H1 (cell line): ENCODE data around the gene PPP2R2C. TPM values are rescaled to one million over a fixed set of nuclear protein-coding genes. Genes with fewer than 3 reads are reported as not detected.

Experiments used
- CTCF ChIA-PET: fragments of 300-600 bp; sonication (Branson Sonifier 250); formaldehyde crosslinking; loops from one replicate; lab custom pipeline; 2021; ENCODE audit not compliant: partially characterized antibody; lab: Charles Lee
- POLR2A ChIA-PET: fragments of 300-600 bp; sonication (Branson Sonifier 250); formaldehyde crosslinking; loops from one replicate; lab custom pipeline; 2021; ENCODE audit warnings: inconsistent platforms; ENCODE audit not compliant: partially characterized antibody; lab: Charles Lee
- DNase-seq, 2 experiments: peaks; one replicate each; pipeline versions ENCODE4 v3.0.0 to v3.0.0-alpha.2; 2010 to 2022; ENCODE audit warnings: low spot score in 2 of 2, low read depth in 1 of 2, mixed read lengths in 1 of 2
- FAIRE-seq: peaks from 2 replicates; lab custom pipeline; 2011; peaks lifted over from hg19 to GRCh38; lab: Jason Lieb, UNC
- H2AFZ ChIP-seq: 2 replicates; pipeline ENCODE4 v1.8.1; 2012; ENCODE audit warnings: low read length, inconsistent platforms
- H2AK5ac ChIP-seq: 2 replicates; pipeline ENCODE4 v1.6.1; 2013; ENCODE audit warnings: low read depth, low read length
- H2BK120ac ChIP-seq: replicated peaks from 2 replicates; pipeline ENCODE3; 2013; ENCODE audit warnings: low read depth, low read length, inconsistent platforms
- H2BK12ac ChIP-seq: 2 replicates; pipeline ENCODE4 v1.6.1; 2013; ENCODE audit warnings: low read depth, low read length
- H2BK15ac ChIP-seq: 2 replicates; pipeline ENCODE4 v1.6.1; 2013; ENCODE audit warnings: low read length
- H2BK20ac ChIP-seq: 2 replicates; pipeline ENCODE4 v1.6.1; 2013; ENCODE audit warnings: low read length
- H2BK5ac ChIP-seq: 2 replicates; pipeline ENCODE4 v1.6.1; 2013; ENCODE audit warnings: low read depth, low read length
- H3K14ac ChIP-seq: 2 replicates; pipeline ENCODE4 v1.6.1; 2013; ENCODE audit warnings: inconsistent platforms; ENCODE audit not compliant: insufficient read length
- H3K18ac ChIP-seq: 2 replicates; pipeline ENCODE4 v1.6.1; 2013; ENCODE audit warnings: low read length; ENCODE audit errors: extremely low read depth
- H3K23ac ChIP-seq: 2 replicates; pipeline ENCODE4 v1.6.1; 2013; ENCODE audit warnings: inconsistent platforms; ENCODE audit not compliant: insufficient read length
- H3K23me2 ChIP-seq: 2 replicates; pipeline ENCODE4 v1.6.1; 2013; ENCODE audit warnings: low read depth, low read length
- H3K27ac ChIP-seq: 2 replicates; pipeline ENCODE4 v1.6.1; 2011; ENCODE audit warnings: low read depth, low read length, inconsistent platforms
- H3K27me3 ChIP-seq, 4 experiments: replicated peaks in 1 of 4; 1 replicate in 1 of 4; 2 replicates in 3 of 4; pipeline versions ENCODE4 v1.6.1 to v1.8.1; 2011 to 2013; ENCODE audit warnings: low read length in 3 of 4, mild to moderate bottlenecking in 3 of 4, inconsistent platforms in 2 of 4, mixed read lengths in 2 of 4, moderate library complexity in 1 of 4; ENCODE audit not compliant: control insufficient read depth in 3 of 4, insufficient read depth in 3 of 4; ENCODE audit errors: extremely low read depth in 1 of 4
- H3K36me3 ChIP-seq, 4 experiments: 2 replicates each; pipeline versions ENCODE4 v1.6.1 to v1.8.1; 2011 to 2013; ENCODE audit warnings: mild to moderate bottlenecking in 4 of 4, low read length in 3 of 4, moderate library complexity in 2 of 4, control low read depth in 1 of 4, inconsistent platforms in 1 of 4; ENCODE audit not compliant: insufficient read depth in 4 of 4, control insufficient read depth in 2 of 4
- H3K4ac ChIP-seq: replicated peaks from 2 replicates; pipeline ENCODE3; 2013; ENCODE audit warnings: low read length, low read depth, mixed read lengths, inconsistent platforms; ENCODE audit not compliant: insufficient read length
- H3K4me1 ChIP-seq, 4 experiments: replicated peaks in 1 of 4; 1 replicate in 1 of 4; 2 replicates in 3 of 4; pipeline versions ENCODE4 v1.6.1 to v1.8.1; 2011 to 2013; ENCODE audit warnings: low read length in 3 of 4, inconsistent platforms in 2 of 4, mixed read lengths in 1 of 4; ENCODE audit not compliant: insufficient read depth in 4 of 4, control insufficient read depth in 3 of 4
- H3K4me2 ChIP-seq, 2 experiments: 2 replicates each; pipeline versions ENCODE4 v1.6.1 to v1.8.1; 2011 to 2013; ENCODE audit warnings: low read depth in 2 of 2, low read length in 2 of 2, control low read depth in 1 of 2, inconsistent platforms in 1 of 2, mild to moderate bottlenecking in 1 of 2; ENCODE audit not compliant: insufficient read depth in 1 of 2
- H3K4me3 ChIP-seq, 4 experiments: fragments of 200-600, 300-600 bp in 1 of 4; sonication (generic), shearing (Covaris generic), sonication (Bioruptor Twin) in 1 of 4; 2 replicates each; pipeline versions ENCODE4 v1.5.1 to v1.8.1; 2011 to 2016; ENCODE audit warnings: low read length in 4 of 4, low read depth in 3 of 4, control low read depth in 2 of 4, inconsistent platforms in 2 of 4, mild to moderate bottlenecking in 2 of 4, mixed read lengths in 1 of 4, moderate library complexity in 1 of 4; ENCODE audit not compliant: insufficient read depth in 2 of 4; ENCODE audit errors: extremely low read depth in 1 of 4
- H3K56ac ChIP-seq: replicated peaks from 2 replicates; pipeline ENCODE3; 2013; ENCODE audit warnings: low read depth, mild to moderate bottlenecking, mixed read lengths, low read length, inconsistent platforms; ENCODE audit not compliant: insufficient read length
- H3K79me1 ChIP-seq: 2 replicates; pipeline ENCODE4 v1.6.1; 2013; ENCODE audit warnings: low read depth, low read length, control low read depth
- H3K79me2 ChIP-seq, 2 experiments: 2 replicates each; pipeline versions ENCODE4 v1.6.1 to v1.8.1; 2012 to 2013; ENCODE audit warnings: low read length in 2 of 2, mild to moderate bottlenecking in 2 of 2, inconsistent platforms in 1 of 2; ENCODE audit not compliant: insufficient read depth in 2 of 2, control insufficient read depth in 1 of 2
- H3K9ac ChIP-seq, 4 experiments: replicated peaks in 1 of 4; 1 replicate in 1 of 4; 2 replicates in 3 of 4; pipeline versions ENCODE4 v1.6.1 to v1.8.1; 2011 to 2013; ENCODE audit warnings: low read depth in 3 of 4, low read length in 3 of 4, control low read depth in 2 of 4, mild to moderate bottlenecking in 2 of 4, moderate library complexity in 2 of 4, inconsistent platforms in 1 of 4; ENCODE audit errors: extremely low read depth in 1 of 4
- H3K9me3 ChIP-seq, 2 experiments: 2 replicates each; pipeline versions ENCODE4 v1.6.1 to v1.8.1; 2012 to 2013; ENCODE audit warnings: mild to moderate bottlenecking in 2 of 2, moderate library complexity in 2 of 2, control low read depth in 1 of 2, inconsistent platforms in 1 of 2, low read depth in 1 of 2, low read length in 1 of 2, mixed read lengths in 1 of 2; ENCODE audit not compliant: insufficient read depth in 2 of 2
- H4K20me1 ChIP-seq, 2 experiments: replicated peaks in 1 of 2; 2 replicates each; pipeline versions ENCODE3 to v1.8.1; 2011 to 2013; ENCODE audit warnings: inconsistent platforms in 2 of 2, low read length in 2 of 2, mild to moderate bottlenecking in 1 of 2; ENCODE audit not compliant: insufficient read depth in 2 of 2, control insufficient read depth in 1 of 2
- H4K5ac ChIP-seq: 2 replicates; pipeline ENCODE4 v1.6.1; 2013; ENCODE audit warnings: low read length, low read depth, mixed read lengths, inconsistent platforms; ENCODE audit not compliant: insufficient read length
- H4K8ac ChIP-seq: 2 replicates; pipeline ENCODE4 v1.8.0; 2013; ENCODE audit warnings: mild to moderate bottlenecking, moderate library complexity, low read length, inconsistent platforms; ENCODE audit not compliant: insufficient read depth; ENCODE audit errors: extremely low read depth
- H4K91ac ChIP-seq: replicated peaks from 2 replicates; pipeline ENCODE3; 2013; ENCODE audit warnings: low read length, mixed read lengths, inconsistent platforms; ENCODE audit not compliant: insufficient read length
- CHD1 ChIP-seq: IDR thresholded peaks from 2 replicates; pipeline ENCODE4 v1.6.1; 2012; ENCODE audit warnings: low read depth, low read length, improper control_type of control experiment
- WGBS, 2 experiments: shearing (Covaris generic) in 1 of 2; methylation state at CpG; one replicate each; pipeline versions ENCODE4 v1.1.6 to v1.1.7; 2013 to 2015; ENCODE audit warnings: low lambda C conversion rate in 2 of 2, mixed read lengths in 2 of 2, inconsistent platforms in 1 of 2, low coverage in 1 of 2, missing lambda C conversion rate in 1 of 2; ENCODE audit not compliant: insufficient replicate concordance in 2 of 2, insufficient coverage in 1 of 2, insufficient read length in 1 of 2; ENCODE audit errors: extremely low coverage in 1 of 2, missing lambda C conversion rate in 1 of 2; 5-methylcytosine and 5-hydroxymethylcytosine counted together
- polyA plus RNA-seq, 7 experiments: library from polyadenylated mRNA; depleted of rRNA in 3 of 7; stranded (reverse) in 5 of 7; unstranded in 2 of 7; fragments of >200 nt in 5 of 7; fragments of 200-250 nt in 2 of 7; gene quantifications; 1 replicate in 5 of 7; 2 replicates in 1 of 7; 4 replicates in 1 of 7; pipeline versions ENCODE4 v1.2.1 to v1.2.3, GENCODE V29; 2011 to 2013; ENCODE audit warnings: missing spikeins in 2 of 7, mixed read lengths in 2 of 7
- total RNA-seq: library from RNA; stranded (reverse); fragmentation: NEBNext Ultra II Directional; extraction: Animal tissue kit (Norgen Biotek cat#: 25700); gene quantifications from 2 replicates; pipeline ENCODE4 v1.2.1, GENCODE V29; 2021

PPP2R2C gene
- total and polyA plus RNA-seq, 2 of the 8 experiments (the other 6 are each of a cell fraction or from before 2014, with no cell fraction given), result 6.4 TPM

GRCh38 chr4:6288871-6289270 is 183.5 kb downstream of the PPP2R2C start:
- no peaks in the 10 kb centered on the region for H3K23me2 ChIP-seq
- no peak overlapping the region for H2BK120ac ChIP-seq
- no peak overlapping the region for H3K4me2 ChIP-seq
- ChIA-PET CTCF (interaction anchor here (0.7 to 2.6 kb wide), 3 partner anchors 13 to 39 kb away, joined by 3 to 15 read pairs (median 12); no protein-coding TSS in a partner anchor), POLR2A (interaction anchor here (1.5 kb wide), 1 partner anchor 16 kb away, joined by 5 read pairs; no protein-coding TSS in a partner anchor)
- H3K27ac ChIP-seq, result no peak overlapping the region
- no peak for DNase-seq
- peaks cover 0 to 9% of the 10 kb centered on the region in 2 experiments for H4K20me1 ChIP-seq
- H4K91ac ChIP-seq, result no peak overlapping the region
- no peak overlapping the region for H2BK15ac ChIP-seq
- H2BK20ac ChIP-seq, result no peak overlapping the region
- no peaks in the 10 kb centered on the region for H3K79me2 ChIP-seq
- WGBS, 2 experiments, result 96% methylated on average over 15 of the region's 15 CpGs; no CpG with 5 or more reads in 1 of the 2 experiments
- H3K14ac ChIP-seq, result no peak overlapping the region
- no peak overlapping the region for H2BK5ac ChIP-seq
- no peak overlapping the region for H4K8ac ChIP-seq
- no peak for FAIRE-seq
- peaks cover 0 to 5% (median 4%) of the 10 kb centered on the region in 4 experiments; a peak in 2 of 8 replicates for H3K36me3 ChIP-seq
- no peak overlapping the region for H3K56ac ChIP-seq
- TF ChIP-seq CHD1, result no peak
- no peaks in the 10 kb centered on the region for H3K27me3 ChIP-seq
- H3K18ac ChIP-seq, result no peak overlapping the region
- no peak overlapping the region for H4K5ac ChIP-seq
- no peak overlapping the region for H3K4me3 ChIP-seq
- no peak overlapping the region for H2AFZ ChIP-seq
- no peaks in the 10 kb centered on the region for H3K4me1 ChIP-seq
- no peak overlapping the region for H2BK12ac ChIP-seq
- 0 out of 2 replicates have a peak, but pooled peaks cover 2% of the 10 kb centered on the region for H3K79me1 ChIP-seq
- no peaks in the 10 kb centered on the region for H3K9me3 ChIP-seq
- no peak overlapping the region for H3K9ac ChIP-seq
- H3K4ac ChIP-seq, result no peak overlapping the region
- no peak overlapping the region for H2AK5ac ChIP-seq
- H3K23ac ChIP-seq, result no peak overlapping the region
